SK-N-SH (cell line): Measurements from ENCODE around the gene KCNJ15.

Experiments
- EP300 ChIP-seq, 2 experiments: IDR thresholded peaks; 2 replicates each; pipeline versions ENCODE4 v1.4.0 to v1.6.1; 2012; ENCODE audit warnings: borderline replicate concordance in 1 of 2, low read depth in 1 of 2, low read length in 1 of 2
- GATA2 ChIP-seq: sonication (generic); formaldehyde crosslinking; IDR thresholded peaks from 2 replicates; pipeline ENCODE4 v1.5.0; 2020; ENCODE audit warnings: mild to moderate bottlenecking, missing genetic modification reagents
- JUND ChIP-seq: IDR thresholded peaks from 2 replicates; pipeline ENCODE4 v1.4.0; 2012
- POLR2AphosphoS5 ChIP-seq: IDR thresholded peaks from 2 replicates; pipeline ENCODE4 v1.6.1; 2012; ENCODE audit warnings: low read depth, low read length
- RCOR1 ChIP-seq: fragments of 150-350 bp; IDR thresholded peaks from 2 replicates; pipeline ENCODE4 v1.6.1; 2017; ENCODE audit warnings: antibody characterized with exemption, low read length
- SIN3A ChIP-seq: IDR thresholded peaks from 2 replicates; pipeline ENCODE4 v1.6.1; 2012; ENCODE audit warnings: low read depth, mild to moderate bottlenecking, low read length, moderate library complexity, borderline replicate concordance
- TAF1 ChIP-seq: IDR thresholded peaks from 2 replicates; pipeline ENCODE4 v1.6.1; 2012; ENCODE audit warnings: low read depth, mild to moderate bottlenecking, low read length, moderate library complexity, borderline replicate concordance
- TF ChIP-seq, protein P1 (sequence below): fragments of 200-600 bp; sonication (generic); IDR thresholded peaks from 2 replicates; pipeline ENCODE4 v1.6.1; 2017; ENCODE audit warnings: antibody characterized with exemption, mild to moderate bottlenecking, moderate library complexity
- TF ChIP-seq, protein P2 (sequence below): IDR thresholded peaks from 2 replicates; pipeline ENCODE4 v1.4.0; 2012; ENCODE audit warnings: low read depth
- TF ChIP-seq, protein P3 (sequence below): IDR thresholded peaks from 2 replicates; pipeline ENCODE4 v1.6.1; 2012; ENCODE audit warnings: mild to moderate bottlenecking, low read depth, low read length, moderate library complexity
- TF ChIP-seq, protein P4 (sequence below): IDR thresholded peaks from 2 replicates; pipeline ENCODE4 v1.4.0; 2012; ENCODE audit warnings: low read depth, borderline replicate concordance
- TF ChIP-seq, protein P5 (sequence below): IDR thresholded peaks from 2 replicates; pipeline ENCODE4; 2012

DNA sequence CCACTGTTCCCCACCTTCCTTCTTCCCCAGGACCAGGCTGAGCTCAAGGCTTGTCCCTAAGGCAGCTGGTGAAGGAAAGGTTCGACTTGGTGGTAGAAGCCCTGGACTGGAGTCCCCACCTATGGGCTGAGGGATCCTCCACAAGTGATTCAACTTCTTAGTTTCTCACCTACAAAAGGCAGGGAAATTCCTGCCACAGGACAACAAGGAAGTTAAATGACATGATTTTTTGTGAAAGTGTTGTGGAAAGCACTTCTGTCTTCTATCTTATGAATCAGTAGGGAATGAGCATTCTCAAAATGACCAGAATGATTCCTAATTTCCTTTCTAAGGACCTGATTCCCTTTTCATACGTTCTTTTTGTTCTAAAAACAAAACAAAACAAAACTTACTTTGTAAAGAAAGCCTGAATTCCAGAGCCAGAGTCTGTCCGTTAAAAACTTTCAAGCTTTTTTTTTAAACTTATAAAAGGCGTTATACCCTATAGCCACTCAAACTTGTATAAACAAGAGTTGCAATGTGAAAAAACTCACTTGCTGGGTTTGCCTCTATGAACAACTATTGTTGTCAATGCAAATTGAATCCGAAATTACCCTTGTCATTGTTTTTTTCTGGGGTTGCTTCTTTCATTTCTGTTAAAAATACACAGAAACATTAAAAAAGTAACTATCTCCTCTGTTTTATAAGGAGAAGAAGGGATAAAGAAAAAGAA is 12.2 kb downstream of the KCNJ15 start:
- TF ChIP-seq, protein P1, sequence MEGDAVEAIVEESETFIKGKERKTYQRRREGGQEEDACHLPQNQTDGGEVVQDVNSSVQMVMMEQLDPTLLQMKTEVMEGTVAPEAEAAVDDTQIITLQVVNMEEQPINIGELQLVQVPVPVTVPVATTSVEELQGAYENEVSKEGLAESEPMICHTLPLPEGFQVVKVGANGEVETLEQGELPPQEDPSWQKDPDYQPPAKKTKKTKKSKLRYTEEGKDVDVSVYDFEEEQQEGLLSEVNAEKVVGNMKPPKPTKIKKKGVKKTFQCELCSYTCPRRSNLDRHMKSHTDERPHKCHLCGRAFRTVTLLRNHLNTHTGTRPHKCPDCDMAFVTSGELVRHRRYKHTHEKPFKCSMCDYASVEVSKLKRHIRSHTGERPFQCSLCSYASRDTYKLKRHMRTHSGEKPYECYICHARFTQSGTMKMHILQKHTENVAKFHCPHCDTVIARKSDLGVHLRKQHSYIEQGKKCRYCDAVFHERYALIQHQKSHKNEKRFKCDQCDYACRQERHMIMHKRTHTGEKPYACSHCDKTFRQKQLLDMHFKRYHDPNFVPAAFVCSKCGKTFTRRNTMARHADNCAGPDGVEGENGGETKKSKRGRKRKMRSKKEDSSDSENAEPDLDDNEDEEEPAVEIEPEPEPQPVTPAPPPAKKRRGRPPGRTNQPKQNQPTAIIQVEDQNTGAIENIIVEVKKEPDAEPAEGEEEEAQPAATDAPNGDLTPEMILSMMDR, result no peak
- TF ChIP-seq POLR2AphosphoS5 (no peak), EP300 (IDR thresholded peaks at IDR 0.05; ENCODE audit: borderline replicate concordance in 1 of 2, low read depth in 1 of 2, low read length in 1 of 2) (no peak), JUND (no peak), TAF1 (no peak), SIN3A (no peak), GATA2 (CRISPR knock-in tag) (no peak), RCOR1 (no peak)
- TF ChIP-seq, protein P2, sequence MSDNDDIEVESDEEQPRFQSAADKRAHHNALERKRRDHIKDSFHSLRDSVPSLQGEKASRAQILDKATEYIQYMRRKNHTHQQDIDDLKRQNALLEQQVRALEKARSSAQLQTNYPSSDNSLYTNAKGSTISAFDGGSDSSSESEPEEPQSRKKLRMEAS, result no peak
- TF ChIP-seq, protein P3, sequence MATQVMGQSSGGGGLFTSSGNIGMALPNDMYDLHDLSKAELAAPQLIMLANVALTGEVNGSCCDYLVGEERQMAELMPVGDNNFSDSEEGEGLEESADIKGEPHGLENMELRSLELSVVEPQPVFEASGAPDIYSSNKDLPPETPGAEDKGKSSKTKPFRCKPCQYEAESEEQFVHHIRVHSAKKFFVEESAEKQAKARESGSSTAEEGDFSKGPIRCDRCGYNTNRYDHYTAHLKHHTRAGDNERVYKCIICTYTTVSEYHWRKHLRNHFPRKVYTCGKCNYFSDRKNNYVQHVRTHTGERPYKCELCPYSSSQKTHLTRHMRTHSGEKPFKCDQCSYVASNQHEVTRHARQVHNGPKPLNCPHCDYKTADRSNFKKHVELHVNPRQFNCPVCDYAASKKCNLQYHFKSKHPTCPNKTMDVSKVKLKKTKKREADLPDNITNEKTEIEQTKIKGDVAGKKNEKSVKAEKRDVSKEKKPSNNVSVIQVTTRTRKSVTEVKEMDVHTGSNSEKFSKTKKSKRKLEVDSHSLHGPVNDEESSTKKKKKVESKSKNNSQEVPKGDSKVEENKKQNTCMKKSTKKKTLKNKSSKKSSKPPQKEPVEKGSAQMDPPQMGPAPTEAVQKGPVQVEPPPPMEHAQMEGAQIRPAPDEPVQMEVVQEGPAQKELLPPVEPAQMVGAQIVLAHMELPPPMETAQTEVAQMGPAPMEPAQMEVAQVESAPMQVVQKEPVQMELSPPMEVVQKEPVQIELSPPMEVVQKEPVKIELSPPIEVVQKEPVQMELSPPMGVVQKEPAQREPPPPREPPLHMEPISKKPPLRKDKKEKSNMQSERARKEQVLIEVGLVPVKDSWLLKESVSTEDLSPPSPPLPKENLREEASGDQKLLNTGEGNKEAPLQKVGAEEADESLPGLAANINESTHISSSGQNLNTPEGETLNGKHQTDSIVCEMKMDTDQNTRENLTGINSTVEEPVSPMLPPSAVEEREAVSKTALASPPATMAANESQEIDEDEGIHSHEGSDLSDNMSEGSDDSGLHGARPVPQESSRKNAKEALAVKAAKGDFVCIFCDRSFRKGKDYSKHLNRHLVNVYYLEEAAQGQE, result no peak
- TF ChIP-seq, protein P4, sequence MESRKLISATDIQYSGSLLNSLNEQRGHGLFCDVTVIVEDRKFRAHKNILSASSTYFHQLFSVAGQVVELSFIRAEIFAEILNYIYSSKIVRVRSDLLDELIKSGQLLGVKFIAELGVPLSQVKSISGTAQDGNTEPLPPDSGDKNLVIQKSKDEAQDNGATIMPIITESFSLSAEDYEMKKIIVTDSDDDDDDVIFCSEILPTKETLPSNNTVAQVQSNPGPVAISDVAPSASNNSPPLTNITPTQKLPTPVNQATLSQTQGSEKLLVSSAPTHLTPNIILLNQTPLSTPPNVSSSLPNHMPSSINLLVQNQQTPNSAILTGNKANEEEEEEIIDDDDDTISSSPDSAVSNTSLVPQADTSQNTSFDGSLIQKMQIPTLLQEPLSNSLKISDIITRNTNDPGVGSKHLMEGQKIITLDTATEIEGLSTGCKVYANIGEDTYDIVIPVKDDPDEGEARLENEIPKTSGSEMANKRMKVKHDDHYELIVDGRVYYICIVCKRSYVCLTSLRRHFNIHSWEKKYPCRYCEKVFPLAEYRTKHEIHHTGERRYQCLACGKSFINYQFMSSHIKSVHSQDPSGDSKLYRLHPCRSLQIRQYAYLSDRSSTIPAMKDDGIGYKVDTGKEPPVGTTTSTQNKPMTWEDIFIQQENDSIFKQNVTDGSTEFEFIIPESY, result no peak
- TF ChIP-seq, protein P5, sequence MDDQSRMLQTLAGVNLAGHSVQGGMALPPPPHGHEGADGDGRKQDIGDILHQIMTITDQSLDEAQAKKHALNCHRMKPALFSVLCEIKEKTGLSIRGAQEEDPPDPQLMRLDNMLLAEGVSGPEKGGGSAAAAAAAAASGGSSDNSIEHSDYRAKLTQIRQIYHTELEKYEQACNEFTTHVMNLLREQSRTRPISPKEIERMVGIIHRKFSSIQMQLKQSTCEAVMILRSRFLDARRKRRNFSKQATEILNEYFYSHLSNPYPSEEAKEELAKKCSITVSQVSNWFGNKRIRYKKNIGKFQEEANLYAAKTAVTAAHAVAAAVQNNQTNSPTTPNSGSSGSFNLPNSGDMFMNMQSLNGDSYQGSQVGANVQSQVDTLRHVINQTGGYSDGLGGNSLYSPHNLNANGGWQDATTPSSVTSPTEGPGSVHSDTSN, result no peak
